Muscle layer of duodenum (tissue), 2 donors: ENCODE data around the gene ENPP6.

Experiments
- H3K27ac ChIP-seq: one replicate; pipeline ENCODE4 v1.7.0; 2013; ENCODE audit warnings: mild to moderate bottlenecking, low read length
- H3K27me3 ChIP-seq: one replicate; pipeline ENCODE4 v1.7.0; 2013; ENCODE audit warnings: low read depth, mild to moderate bottlenecking, control low read depth, low read length
- H3K36me3 ChIP-seq, 2 donors: one replicate each; pipeline ENCODE4 v1.7.0; 2013; ENCODE audit warnings: low read length in 2 of 2, control low read depth in 1 of 2, mild to moderate bottlenecking in 1 of 2; ENCODE audit not compliant: insufficient read depth in 2 of 2, control insufficient read depth in 1 of 2
- H3K4me1 ChIP-seq, 2 donors: one replicate each; pipeline ENCODE4 v1.7.0; 2013; ENCODE audit warnings: low read length in 2 of 2, mild to moderate bottlenecking in 2 of 2, control low read depth in 1 of 2, moderate library complexity in 1 of 2; ENCODE audit not compliant: insufficient read depth in 2 of 2, control insufficient read depth in 1 of 2
- H3K4me3 ChIP-seq, 2 donors: one replicate each; pipeline ENCODE4 v1.7.0; 2013; ENCODE audit warnings: low read length in 2 of 2, low read depth in 1 of 2, mild to moderate bottlenecking in 1 of 2
- H3K9me3 ChIP-seq, 2 donors: one replicate each; pipeline ENCODE4 v1.7.0; 2013; ENCODE audit warnings: low read length in 2 of 2, control low read depth in 1 of 2, mild to moderate bottlenecking in 1 of 2; ENCODE audit not compliant: control insufficient read depth in 1 of 2
- donor health status: healthy.

ENPP6 gene

DNA sequence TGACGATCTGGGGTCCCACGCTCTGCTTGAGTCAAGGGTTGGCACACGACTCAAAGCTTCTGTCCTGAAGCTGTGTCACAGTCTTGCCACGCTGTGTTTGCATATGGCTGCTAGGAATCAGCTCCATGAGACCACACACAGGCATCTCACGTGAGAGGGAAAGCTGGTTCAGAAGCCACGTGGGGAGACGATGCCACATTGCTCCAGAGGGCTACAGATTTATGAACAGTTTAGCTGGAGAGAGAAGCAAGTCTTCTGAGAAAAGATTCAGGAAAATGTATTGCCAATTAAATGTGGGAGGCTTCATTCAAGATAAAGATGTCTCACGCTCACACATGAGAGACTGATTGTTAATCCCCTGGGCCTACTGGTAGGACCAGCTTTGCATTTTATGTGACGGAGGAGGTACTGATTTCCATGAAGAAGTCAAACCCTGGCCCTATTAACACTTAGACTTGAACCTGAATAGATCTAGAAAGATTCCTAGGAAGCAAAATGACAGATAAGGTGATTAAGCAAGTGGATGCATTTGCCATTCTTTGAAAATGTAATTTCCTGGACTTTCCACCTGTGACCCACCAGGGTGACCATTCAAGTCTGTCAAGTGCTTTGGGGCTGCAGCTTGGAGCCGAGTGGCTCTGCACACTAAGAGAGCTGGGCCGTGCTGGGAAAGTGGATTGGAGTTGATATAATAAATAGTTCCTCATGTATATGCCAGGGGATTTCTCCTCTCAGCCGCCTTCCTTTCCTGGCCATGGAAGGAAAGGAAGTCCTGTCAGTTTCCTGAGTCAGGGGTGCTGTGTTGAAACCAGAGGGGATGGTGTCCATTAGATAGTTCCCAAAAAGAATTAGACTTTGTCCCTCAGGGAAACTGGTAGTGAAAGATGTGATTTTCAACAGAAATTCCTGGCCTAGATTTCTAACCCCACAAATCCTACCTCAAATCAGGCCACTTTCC, 29.0 kb downstream of the ENPP6 start:
- Histone ChIP-seq H3K9me3 (no peaks in the 10 kb centered on the region), H3K27me3 (no peaks in the 10 kb centered on the region), H3K4me3 (no peak overlapping the region), H3K27ac (no peak overlapping the region), H3K36me3 (no peaks in the 10 kb centered on the region), H3K4me1 (no peaks in the 10 kb centered on the region)

- no peak overlapping the region for H3K27ac ChIP-seq
- no peaks in the 10 kb centered on the region for H3K36me3 ChIP-seq
- no peak overlapping the region for H3K4me3 ChIP-seq
- H3K9me3 ChIP-seq = peaks cover 0 to 11% of the 10 kb centered on the region in 2 donors
- peaks cover 1% of the 10 kb centered on the region for H3K27me3 ChIP-seq
- H3K4me1 ChIP-seq = no peaks in the 10 kb centered on the region
These were observed 40.4 kb downstream of the ENPP6 start for GRCh38 chr4:184177271-184177670.

- H3K9me3 ChIP-seq = peaks cover 0 to 11% of the 10 kb centered on the region in 2 donors
- peaks cover 4% of the 10 kb centered on the region for H3K27me3 ChIP-seq
- H3K36me3 ChIP-seq = no peaks in the 10 kb centered on the region
- no peak overlapping the region for H3K27ac ChIP-seq
- H3K4me3 ChIP-seq = no peak overlapping the region
- no peaks in the 10 kb centered on the region for H3K4me1 ChIP-seq
These were observed 42.8 kb downstream of the ENPP6 start for GRCh38 chr4:184174571-184175488.

DNA sequence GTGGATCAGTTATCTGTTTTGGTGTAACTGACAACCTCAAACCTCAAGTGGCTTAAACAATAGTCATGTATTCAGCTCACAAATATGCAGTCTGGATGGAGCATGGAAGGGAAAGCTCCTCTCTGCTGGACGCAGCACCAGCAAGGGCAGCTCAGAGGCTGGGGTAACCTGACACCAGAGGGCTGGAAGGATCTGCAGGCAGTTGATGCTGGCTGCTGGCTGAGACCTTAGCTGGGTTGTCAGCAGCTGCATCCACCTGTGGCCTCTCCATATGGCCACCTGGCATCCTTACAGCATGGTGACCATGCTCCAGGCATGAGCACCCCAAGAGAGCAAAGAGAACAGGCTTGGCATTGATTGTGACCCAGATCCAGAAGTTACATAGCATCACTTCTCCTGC, 46.7 kb downstream of the ENPP6 start:
- no peaks in the 10 kb centered on the region for H3K9me3 ChIP-seq
- H3K27me3 ChIP-seq = peaks cover 10% of the 10 kb centered on the region
- H3K27ac ChIP-seq = no peak overlapping the region
- peaks cover 0 to 9% of the 10 kb centered on the region in 2 donors for H3K4me1 ChIP-seq
- H3K36me3 ChIP-seq = no peaks in the 10 kb centered on the region
- H3K4me3 ChIP-seq = no peak overlapping the region

- Histone ChIP-seq H3K4me1 (peaks cover 0 to 9% of the 10 kb centered on the region in 2 donors), H3K36me3 (no peaks in the 10 kb centered on the region), H3K4me3 (no peak overlapping the region), H3K27me3 (peaks cover 10% of the 10 kb centered on the region), H3K9me3 (no peaks in the 10 kb centered on the region), H3K27ac (no peak overlapping the region)
These were observed 48.3 kb downstream of the ENPP6 start for GRCh38 chr4:184169225-184169867.

DNA sequence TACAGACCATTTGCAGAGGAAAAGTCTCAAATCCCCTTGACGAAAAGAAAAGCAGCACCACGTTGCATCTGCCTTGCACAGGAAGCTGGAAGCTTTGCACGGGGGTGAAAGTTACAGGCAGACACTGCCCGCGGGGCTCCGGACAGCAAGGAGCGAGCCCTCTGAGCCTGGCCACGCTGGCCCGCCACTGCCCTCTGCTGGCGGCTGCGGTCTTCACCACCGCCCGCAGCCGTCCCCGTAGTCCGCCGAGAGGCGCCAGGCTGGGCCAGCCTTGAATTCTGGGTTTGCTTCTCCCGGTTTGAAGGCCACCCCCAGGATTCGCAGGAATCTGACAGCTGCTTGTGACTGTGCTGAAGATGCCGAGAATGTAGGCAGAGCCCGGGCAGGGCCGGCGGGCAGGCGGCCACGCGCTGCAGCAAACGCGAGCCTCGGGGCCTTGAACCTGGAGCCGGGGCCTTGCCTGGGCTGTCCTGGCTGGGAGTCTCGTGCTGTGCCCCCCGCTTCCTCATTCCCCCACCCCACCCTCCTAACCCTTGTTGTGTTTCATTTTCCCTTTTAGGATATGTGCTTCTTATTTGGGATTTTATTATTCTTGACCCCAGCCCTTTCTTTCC, 49.2 kb downstream of the ENPP6 start:
- Histone ChIP-seq H3K36me3 (no peaks in the 10 kb centered on the region), H3K4me1 (peaks cover 0 to 9% of the 10 kb centered on the region in 2 donors), H3K4me3 (peak overlapping the region in 1 of 2 donors; percentile 6), H3K27ac (no peak overlapping the region), H3K27me3 (peaks cover 10% of the 10 kb centered on the region), H3K9me3 (no peaks in the 10 kb centered on the region)

- Histone ChIP-seq H3K9me3 (no peaks in the 10 kb centered on the region), H3K4me3 (no peak overlapping the region), H3K27ac (no peak overlapping the region), H3K27me3 (peaks cover 10% of the 10 kb centered on the region), H3K36me3 (no peaks in the 10 kb centered on the region), H3K4me1 (peaks cover 0 to 9% of the 10 kb centered on the region in 2 donors)
These were observed 50.1 kb downstream of the ENPP6 start for GRCh38 chr4:184167576-184167975.

GRCh38 chr4:184166736-184167135, 50.9 kb downstream of the ENPP6 start:
- H3K27me3 ChIP-seq = peaks cover 6% of the 10 kb centered on the region
- no peak overlapping the region for H3K27ac ChIP-seq
- no peaks in the 10 kb centered on the region for H3K36me3 ChIP-seq
- H3K4me1 ChIP-seq = peaks cover 0 to 9% of the 10 kb centered on the region in 2 donors
- no peak overlapping the region for H3K4me3 ChIP-seq
- no peaks in the 10 kb centered on the region for H3K9me3 ChIP-seq

DNA sequence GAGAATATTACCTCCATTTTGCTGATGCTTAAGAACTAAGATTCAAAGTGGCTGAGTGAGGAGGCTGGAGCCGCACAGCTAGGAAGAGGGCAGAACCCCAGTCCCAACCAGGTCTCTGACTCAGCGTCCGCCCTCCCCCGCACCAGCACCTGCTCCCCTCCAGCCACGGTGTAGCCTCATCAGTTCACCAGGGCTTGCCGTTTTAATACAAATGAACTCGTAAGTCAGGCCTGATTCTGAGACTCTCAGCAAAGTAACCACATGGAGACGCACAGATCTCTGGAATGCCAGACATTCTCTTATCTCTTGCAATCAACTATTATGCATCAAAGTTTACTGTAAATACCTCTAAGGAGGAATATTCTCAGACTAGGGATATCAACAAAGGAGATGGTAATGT, 52.4 kb downstream of the ENPP6 start:
- no peaks in the 10 kb centered on the region for H3K9me3 ChIP-seq

DNA sequence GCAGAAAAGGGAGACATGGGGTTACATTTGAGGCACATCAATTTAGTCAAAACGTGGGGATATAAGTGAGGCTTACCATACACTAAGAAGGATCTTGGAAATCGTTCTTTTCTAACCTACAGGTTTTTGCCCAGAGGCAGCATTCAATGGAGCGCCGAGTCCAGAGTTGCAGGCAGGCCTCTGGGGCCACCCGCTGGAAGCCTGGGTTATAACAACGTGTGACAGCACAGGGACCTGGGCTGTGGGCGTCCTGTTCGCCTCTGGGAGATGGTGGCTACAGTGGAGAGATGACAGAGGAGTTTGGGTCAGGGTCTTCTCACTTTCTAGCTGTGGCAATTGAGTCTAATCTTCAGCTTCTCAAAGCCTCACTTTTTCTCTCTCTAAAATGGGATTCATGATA, 53.9 kb downstream of the ENPP6 start:
- H3K27me3 ChIP-seq = peaks cover 6% of the 10 kb centered on the region
- H3K9me3 ChIP-seq = no peaks in the 10 kb centered on the region
- peaks cover 0 to 9% of the 10 kb centered on the region in 2 donors for H3K4me1 ChIP-seq
- no peaks in the 10 kb centered on the region for H3K36me3 ChIP-seq
- H3K4me3 ChIP-seq = no peak overlapping the region
- no peak overlapping the region for H3K27ac ChIP-seq

More for the DNA sequence above, 52.4 kb downstream of the ENPP6 start:
- no peak overlapping the region for H3K27ac ChIP-seq
- no peak overlapping the region for H3K4me3 ChIP-seq
- peaks cover 0 to 9% of the 10 kb centered on the region in 2 donors for H3K4me1 ChIP-seq
- peaks cover 6% of the 10 kb centered on the region for H3K27me3 ChIP-seq
- H3K36me3 ChIP-seq = no peaks in the 10 kb centered on the region
